SW480 (cell line): ENCODE measurements around the gene GINM1.

Source experiments
- DNase-seq: peaks from one replicate; pipeline ENCODE4 v3.0.0-alpha.2; 2016; ENCODE audit warnings: low spot score

The GINM1 gene, protein sequence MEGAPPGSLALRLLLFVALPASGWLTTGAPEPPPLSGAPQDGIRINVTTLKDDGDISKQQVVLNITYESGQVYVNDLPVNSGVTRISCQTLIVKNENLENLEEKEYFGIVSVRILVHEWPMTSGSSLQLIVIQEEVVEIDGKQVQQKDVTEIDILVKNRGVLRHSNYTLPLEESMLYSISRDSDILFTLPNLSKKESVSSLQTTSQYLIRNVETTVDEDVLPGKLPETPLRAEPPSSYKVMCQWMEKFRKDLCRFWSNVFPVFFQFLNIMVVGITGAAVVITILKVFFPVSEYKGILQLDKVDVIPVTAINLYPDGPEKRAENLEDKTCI

GRCh38 chr6:149565527-149566409 lies at the start of gene GINM1:
Gene GINM1 (plus strand): TSS chr6:149566375. CDS start chr6:149566415, 40 bp downstream.
- DNase-seq: peak; percentile 88

- no peak for DNase-seq
These were observed 36.5 kb upstream of the GINM1 start for GRCh38 chr6:149529650-149530049.

DNA sequence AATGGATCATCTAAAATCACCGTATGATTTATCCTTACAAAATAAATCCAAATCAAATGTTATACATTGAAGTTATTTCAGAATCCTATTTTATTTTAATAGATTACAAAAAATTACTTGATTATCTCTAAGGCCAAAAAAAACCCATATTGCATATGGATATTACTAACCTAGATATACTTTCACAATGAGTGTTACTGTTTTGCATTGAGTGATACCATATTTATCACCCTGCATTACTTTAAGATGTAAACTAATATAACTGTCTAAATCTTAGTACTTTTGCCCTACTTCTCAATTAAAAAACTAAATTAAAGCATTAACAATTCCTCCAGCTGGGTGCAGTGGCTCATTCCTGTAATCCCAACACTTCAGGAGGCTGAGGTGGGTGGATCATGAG lies 31.4 kb upstream of the GINM1 start:
- DNase-seq: no peak

- no peak for DNase-seq
These were observed 25.0 kb upstream of the GINM1 start for GRCh38 chr6:149541139-149541538.

DNA sequence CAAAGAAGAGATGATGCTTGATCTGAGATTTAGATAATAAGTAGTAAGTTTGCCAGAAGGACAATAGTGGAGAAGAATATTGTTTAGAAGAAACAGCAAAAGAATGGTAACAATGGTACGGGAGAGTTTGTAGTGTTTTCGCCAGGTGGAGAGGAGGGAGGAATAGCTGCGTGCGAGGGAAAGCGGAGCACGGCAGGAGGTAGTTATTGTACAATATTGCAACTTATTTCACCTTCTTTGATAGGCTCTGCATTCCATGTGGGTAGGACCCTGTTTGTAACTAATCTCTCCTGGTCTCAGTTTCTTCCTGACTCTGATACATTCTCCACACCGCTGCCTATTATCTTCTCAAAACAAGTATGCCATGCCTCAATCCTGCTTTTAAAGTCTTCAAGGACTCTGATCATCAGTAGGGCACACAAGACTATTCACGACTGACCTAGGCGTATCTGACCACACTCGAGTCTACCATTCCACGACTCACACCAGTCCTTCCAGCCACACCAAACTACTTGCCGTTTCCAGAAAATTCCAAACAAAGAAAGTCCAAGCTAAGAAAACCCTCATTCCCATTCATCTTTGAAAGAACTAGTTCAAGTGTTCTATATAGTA lies 21.4 kb upstream of the GINM1 start:
- DNase-seq: peak; percentile 3

- DNase-seq: peak; percentile 32
These were observed 20.9 kb upstream of the GINM1 start for GRCh38 chr6:149545258-149545753.

DNA sequence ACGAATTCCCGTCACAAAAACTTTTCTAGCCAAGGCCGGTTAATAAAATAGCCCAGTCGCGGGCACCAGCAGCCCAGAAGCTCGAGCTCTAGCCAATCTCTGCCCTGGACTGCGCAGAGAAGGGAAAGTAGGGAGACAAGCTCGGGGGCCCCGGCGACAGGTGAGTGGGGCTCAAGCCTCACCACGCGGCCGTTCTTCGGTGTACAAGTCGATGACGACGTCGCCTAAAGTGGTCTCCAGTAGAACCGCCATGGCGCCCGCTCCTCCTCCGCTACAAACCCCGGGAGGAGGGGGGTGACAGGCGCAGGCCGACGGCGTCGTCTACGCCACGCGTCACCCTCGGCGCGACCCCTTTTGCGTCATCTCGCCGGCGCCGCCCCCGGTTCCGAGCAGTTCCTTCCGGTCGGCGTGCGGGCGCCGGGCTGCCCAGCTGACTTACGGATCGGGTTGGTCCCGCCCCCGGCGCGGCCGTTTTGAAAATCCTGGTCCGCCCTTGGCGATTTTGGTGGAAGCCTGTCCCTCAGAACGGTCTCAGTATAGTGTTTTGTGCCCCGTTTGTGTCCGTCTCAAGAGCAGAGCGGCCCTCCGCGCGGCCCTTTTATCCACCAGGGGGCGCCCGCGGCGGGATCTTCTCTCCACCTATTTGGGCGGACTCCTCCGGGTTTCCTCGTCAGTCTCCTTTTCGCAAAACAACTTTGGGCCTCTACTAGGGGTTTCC lies 20.3 kb upstream of the GINM1 start, which contains the start of gene PPIL4:
Gene PPIL4, minus strand, starts transcription at position 290 of the 718 bp plus-strand sequence. Its CDS starts 38 bp downstream, at position 252.
- peak; percentile 87 for DNase-seq

DNA sequence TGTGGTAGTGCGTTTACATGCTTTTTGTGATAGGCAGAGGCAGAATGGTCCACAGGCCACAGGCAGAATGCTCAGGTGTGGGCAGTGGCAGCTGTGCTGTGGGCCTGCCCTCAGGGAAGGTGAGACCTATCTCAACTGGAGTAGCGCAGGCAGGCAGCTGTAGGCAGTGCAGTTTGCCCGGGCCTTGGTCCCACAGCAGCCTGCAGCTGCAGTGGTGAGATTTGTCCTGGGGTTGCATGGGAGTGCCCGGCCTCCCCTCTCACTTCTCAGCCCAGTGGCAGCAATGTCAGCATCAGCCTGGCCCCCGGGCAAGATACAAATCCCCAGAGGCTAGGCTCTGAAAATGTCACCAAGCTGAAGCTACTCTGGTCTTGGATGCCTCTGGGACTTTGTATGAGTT lies 14.3 kb upstream of the GINM1 start:
- DNase-seq: no peak

DNA sequence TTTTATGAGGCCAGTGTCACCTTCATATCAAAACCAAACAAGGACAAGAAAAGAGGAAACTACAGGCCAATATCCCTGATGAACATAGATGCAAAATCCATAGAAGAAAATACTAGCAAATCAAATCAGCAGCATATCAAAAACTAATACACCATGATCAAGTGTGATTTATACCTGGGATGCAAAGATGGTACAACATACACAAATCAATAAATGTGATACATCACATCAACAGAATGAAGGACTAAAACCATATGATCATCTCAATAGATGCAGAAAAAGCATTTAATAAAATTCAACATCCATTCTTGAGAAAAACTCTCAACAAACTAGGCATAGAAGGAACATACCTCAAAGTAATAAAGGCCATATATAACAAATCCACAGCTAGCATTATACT lies 8.1 kb upstream of the GINM1 start:
- no peak for DNase-seq

- no peak for DNase-seq
These were observed 6.8 kb upstream of the GINM1 start for GRCh38 chr6:149559389-149559788.

GRCh38 chr6:149560736-149561135 lies 5.4 kb upstream of the GINM1 start:
- peak; percentile 28 for DNase-seq

- no peak for DNase-seq
These were observed 2.8 kb upstream of the GINM1 start for GRCh38 chr6:149563203-149563927.

GRCh38 chr6:149563928-149564325 lies 2.2 kb upstream of the GINM1 start:
- DNase-seq: no peak

DNA sequence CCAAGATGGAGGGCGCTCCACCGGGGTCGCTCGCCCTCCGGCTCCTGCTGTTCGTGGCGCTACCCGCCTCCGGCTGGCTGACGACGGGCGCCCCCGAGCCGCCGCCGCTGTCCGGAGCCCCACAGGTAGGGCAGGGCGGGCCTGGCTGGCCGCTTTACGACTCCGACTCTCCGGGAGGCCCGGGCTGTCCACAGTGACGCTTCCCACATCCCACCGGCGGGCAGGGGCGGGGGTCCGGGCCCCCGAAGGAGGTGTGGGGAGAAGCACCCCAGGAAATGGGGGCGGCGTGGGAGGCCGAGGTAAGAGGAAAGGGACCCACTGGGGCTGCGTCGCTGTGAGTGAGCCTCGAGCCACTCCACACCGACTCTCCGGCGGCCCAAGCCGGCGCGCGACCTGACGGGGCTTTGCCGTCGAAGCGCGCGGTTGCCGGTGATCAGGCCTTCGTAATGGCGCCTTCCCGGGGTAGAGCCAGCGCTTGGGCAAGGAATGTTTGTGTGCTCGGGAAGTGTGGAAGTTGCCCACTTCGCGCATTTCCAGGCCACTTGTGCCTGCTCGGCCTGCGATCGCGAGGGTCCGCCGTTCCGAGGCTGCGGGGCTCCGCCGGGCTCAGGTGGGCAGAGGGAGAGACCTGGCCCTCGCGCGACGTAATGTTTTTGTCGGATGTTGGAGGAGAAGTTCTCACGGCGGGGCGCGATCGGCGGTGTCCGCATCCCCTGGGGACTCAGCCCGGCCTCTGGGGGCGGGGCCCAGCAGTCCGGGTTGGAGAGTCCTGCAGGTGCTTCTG lies 427 bp downstream of the GINM1 start:
- DNase-seq: peak; percentile 60

- no peak for DNase-seq
These were observed 1.0 kb downstream of the GINM1 start for GRCh38 chr6:149567194-149567586.

DNA sequence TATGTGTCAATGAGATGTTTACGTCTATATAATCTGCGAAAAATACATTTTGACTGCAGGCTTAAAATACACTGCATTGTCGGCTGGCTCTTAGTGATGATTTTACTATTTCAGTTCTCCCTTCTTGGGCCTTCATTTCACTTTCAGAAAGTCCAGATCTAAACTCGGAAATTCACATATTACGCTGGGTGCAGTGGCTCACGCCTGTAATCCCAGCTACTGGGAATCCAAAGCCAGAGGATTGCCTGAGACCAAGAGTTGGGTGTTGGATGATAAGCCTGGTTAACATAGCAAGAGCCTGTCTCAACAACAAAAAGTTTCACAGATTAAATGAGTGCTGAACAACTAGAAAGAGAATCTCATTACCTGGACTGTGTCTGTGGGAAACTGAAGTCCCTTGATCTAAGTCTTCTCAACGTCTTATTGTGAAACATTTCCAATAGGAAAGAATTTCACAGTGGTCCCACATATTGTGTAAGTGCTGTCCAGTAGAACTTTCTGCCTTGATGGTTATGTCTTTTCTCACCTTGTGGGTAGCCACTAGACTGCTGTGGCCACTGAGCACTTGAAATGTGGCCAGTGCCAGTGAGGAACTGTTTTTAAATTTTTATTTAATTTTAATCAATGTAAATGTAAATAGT lies 1.9 kb downstream of the GINM1 start:
- DNase-seq: no peak

GRCh38 chr6:149580880-149581279 lies 14.7 kb downstream of the GINM1 start:
- DNase-seq: no peak

- no peak for DNase-seq
These were observed 15.2 kb downstream of the GINM1 start for GRCh38 chr6:149581349-149581748.

GRCh38 chr6:149586149-149586548 lies 20.0 kb downstream of the GINM1 start:
- DNase-seq: no peak

DNA sequence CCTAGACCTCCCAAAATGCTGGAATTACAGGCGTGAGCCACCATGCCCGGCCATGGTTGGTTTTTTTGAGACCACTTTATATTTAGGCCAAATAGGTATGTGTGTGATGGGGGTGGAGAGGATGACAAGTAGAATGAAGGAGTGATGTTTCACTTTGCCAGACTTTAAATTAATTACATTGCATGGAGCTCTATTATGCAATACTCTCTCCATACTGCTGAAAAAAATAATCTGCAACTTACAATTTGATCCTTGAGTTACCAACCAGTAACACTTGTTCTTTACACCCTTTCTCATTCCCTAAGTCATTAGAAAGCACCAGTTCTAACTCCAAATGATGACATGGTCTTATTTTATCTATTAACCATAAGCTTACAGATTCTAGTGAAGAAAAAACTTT lies 26.8 kb downstream of the GINM1 start:
- no peak for DNase-seq
